ENCODE measurements around the gene ZNF649.

- TF ChIP-seq CTCF (IDR thresholded peaks at IDR 0.05) (no peak), POLR2A (IDR thresholded peaks at IDR 0.05) (no peak)
Observed at GRCh38 chr19:51889934-51890333, 14.9 kb downstream of the ZNF649 start.

Data from thyroid gland (tissue), 4 donors.